T-helper 1 cell treated with Interleukin-12 subunit alpha and Interleukin-12 subunit beta and Interleukin-4 antibody, amounts not matched to agents 30 ng/mL and 1 ng/mL, for 36 hours (primary cell): ENCODE results near the gene TMEM120B. TPM values are rescaled to one million over a fixed set of nuclear protein-coding genes. Genes with fewer than 3 reads are reported as not detected.

Experiments
- intact Hi-C: fragments of 100-400 bp; cut with micrococcal nuclease; formaldehyde crosslinking; loops from one replicate; pipeline ENCODE4 v1.15.1; 2024
- total RNA-seq: library from RNA; stranded (reverse); gene quantifications from 2 replicates; pipeline ENCODE4 v1.2.3, GENCODE V29; 2022

TMEM120B gene
- total RNA-seq, 1 donor from 2014 or later: 9.2 TPM

- intact Hi-C loops: loop anchor here (1.0 kb wide), 6 partner anchors 10 to 115 kb away; partner anchors contain the start of gene PSMD9
These were observed 99.8 kb downstream of the TMEM120B start for GRCh38 chr12:121812320-121812871.

DNA sequence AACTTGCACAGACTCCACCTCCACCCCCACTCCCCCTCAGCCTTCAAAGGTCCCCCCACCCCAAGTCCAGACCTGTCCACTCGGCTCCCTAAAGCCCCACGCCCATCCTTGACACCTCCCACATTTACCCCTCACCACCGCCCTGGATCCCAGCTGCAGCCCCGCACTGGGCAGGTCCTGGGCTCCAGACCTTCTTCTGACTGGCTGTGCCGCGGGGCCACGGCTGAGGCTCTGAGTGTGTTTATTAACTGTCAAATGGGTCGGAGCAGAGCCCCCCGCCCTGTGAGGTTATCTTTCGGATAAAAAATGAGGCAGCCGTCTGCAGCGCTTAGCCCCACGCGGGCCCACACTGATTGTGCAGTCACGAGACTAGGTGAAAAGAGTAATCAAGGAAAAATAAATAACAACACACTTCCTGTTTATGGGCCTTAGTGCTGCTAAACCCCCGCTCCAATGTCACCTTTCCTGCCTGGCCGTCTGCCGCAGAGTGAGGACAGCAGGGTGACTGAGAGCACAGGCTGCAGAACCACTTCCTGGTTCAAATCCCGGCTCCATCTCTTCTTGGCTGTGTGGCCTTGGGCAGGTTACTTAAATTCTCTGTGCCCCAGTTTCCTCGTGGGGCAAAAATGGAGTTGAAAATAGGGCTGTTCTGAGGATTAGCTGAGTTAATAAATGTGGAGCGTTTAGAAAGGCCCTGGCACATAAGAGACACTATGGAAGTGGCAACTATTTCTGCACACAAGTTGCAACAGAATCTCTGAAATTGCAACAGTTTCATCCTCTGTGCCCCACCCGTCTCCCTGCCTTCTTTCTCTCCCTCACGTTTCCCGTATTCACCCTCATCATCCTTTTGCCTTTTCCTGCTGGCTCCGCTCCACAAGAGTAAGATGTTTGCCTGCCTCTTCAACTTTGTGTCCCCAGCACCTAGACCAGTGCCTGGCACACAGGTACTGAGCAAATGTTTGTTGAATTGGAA lies 100.7 kb downstream of the TMEM120B start:
- intact Hi-C loops: loop anchor here (1.0 kb wide), 6 partner anchors 11 to 116 kb away; partner anchors contain the start of gene PSMD9

DNA sequence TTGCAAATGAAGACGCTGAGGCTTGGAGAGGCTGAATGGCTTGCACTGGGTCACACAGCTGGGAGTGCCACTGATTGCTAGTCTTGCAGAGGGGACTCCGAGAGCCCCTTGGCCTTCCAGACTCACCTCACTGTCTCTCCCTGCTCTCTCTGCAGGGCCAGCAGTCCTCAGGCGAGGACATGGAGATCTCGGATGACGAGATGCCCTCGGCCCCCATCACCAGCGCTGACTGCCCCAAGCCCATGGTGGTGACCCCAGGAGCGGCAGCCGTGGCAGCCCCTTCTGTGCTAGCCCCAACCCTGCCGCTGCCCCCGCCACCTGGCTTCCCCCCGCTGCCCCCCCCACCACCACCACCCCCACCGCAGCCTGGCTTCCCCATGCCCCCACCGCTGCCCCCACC lies 101.4 kb downstream of the TMEM120B start:
- intact Hi-C loops: no loop called here

GRCh38 chr12:121814429-121815119 lies 102.0 kb downstream of the TMEM120B start:
- intact Hi-C loops: no loop called here

DNA sequence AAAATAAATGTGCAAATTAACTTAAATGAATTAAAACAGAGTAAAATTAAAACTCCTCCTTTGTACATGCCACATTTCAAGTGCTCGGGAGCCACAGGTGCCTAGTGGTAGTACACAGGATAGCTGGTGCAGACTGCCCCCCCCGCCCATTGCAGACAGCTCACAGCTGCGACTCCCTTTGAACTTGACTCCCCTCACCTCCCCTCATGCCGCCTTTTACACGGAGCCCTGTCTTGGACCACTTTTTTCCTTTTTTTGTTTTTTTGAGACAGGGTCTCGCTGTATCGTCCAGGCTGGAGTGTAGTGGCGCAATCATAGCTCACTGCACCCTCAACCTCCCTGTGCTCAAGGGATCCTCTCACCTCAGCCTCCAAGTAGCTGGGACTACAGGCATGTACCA lies 102.7 kb downstream of the TMEM120B start:
- intact Hi-C loops: no loop called here

- intact Hi-C loops: no loop called here
These were observed 104.5 kb downstream of the TMEM120B start for GRCh38 chr12:121816925-121817647.

- intact Hi-C loops: no loop called here
These were observed 105.1 kb downstream of the TMEM120B start for GRCh38 chr12:121817648-121818043.

DNA sequence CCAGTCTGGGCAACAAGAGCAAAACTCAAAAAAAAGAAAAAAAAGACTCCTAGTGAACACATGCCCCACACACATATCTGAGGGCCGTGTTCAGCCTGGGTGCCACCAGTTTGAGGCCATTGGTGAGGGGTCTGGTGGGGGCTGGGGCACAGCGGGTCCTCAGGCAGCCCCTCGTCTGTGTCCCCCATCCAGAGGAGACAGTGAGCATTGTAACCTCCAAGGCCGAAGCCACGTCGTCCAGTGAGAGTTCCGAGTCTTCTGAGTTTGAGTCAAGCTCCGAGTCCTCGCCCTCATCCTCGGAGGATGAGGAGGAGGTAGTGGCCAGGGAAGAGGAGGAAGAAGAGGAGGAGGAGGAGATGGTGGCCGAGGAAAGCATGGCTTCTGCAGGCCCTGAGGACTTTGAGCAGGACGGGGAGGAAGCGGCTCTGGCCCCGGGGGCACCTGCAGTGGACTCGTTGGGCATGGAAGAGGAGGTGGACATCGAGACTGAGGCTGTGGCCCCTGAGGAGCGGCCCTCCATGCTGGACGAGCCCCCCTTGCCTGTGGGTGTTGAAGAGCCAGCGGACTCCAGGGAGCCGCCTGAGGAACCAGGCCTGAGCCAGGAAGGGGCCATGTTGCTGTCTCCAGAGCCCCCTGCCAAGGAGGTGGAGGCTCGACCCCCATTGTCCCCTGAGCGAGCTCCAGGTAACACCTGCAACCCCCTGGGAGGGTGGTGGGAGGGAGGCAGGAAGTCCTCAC lies 106.8 kb downstream of the TMEM120B start:
- intact Hi-C loops: no loop called here

DNA sequence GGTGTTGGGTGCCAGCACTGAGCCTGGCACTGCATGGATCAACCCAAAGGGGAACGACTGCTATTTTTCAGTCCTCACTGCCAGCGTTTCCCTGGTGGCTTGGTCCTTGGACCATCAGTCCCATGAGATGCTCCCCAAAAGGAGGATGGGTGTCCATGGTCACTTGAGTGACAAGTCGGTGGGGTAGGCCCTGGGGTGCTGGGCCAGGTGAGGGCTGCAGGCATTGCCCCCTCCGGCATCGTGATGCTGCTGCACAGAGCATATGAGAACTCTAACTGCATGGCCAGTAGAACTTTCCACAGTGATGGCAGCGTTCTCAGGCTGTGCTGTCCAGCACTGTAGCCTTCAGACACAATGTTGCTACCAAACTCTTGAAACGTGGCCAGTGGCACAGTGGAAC lies 107.5 kb downstream of the TMEM120B start:
- intact Hi-C loops: no loop called here

GRCh38 chr12:121822393-121823100 lies 110.0 kb downstream of the TMEM120B start:
- intact Hi-C loops: no loop called here

DNA sequence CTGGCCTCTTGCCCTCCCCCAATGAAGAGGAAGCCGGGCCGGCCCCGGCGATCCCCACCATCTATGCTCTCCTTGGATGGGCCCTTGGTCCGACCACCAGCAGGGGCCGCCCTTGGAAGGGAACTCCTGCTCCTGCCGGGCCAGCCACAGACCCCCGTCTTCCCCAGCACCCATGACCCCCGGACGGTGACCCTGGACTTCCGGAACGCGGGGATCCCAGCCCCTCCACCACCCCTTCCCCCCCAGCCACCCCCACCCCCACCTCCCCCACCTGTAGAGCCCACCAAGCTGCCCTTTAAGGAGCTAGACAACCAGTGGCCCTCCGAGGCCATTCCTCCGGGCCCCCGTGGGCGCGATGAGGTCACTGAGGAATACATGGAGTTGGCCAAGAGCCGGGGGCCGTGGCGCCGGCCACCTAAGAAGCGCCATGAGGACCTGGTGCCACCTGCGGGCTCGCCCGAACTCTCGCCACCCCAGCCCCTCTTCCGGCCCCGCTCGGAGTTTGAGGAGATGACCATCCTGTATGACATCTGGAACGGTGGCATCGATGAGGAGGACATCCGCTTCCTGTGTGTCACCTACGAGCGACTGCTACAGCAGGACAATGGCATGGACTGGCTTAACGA lies 110.7 kb downstream of the TMEM120B start:
- intact Hi-C loops: no loop called here

DNA sequence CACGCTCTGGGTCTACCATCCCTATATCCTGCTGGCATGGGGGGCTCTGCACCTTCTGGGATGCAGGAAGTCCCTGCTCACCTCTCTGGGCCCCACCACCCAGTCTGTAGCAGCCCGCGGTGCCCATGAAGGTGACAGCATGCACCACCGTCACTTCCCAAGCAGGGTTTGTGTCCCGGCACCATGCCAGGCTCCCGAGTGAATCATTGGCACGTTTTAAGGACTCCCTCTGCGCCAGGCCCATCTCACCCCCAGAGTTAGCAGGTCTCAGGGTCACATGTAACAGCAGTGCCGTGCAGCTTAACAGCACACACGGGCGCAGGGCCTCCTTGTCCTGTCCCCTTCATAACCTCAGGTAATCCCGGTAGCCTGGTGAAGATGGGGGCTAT lies 111.2 kb downstream of the TMEM120B start:
- intact Hi-C loops: no loop called here

GRCh38 chr12:121825041-121825523 lies 112.5 kb downstream of the TMEM120B start:
- intact Hi-C loops: no loop called here

DNA sequence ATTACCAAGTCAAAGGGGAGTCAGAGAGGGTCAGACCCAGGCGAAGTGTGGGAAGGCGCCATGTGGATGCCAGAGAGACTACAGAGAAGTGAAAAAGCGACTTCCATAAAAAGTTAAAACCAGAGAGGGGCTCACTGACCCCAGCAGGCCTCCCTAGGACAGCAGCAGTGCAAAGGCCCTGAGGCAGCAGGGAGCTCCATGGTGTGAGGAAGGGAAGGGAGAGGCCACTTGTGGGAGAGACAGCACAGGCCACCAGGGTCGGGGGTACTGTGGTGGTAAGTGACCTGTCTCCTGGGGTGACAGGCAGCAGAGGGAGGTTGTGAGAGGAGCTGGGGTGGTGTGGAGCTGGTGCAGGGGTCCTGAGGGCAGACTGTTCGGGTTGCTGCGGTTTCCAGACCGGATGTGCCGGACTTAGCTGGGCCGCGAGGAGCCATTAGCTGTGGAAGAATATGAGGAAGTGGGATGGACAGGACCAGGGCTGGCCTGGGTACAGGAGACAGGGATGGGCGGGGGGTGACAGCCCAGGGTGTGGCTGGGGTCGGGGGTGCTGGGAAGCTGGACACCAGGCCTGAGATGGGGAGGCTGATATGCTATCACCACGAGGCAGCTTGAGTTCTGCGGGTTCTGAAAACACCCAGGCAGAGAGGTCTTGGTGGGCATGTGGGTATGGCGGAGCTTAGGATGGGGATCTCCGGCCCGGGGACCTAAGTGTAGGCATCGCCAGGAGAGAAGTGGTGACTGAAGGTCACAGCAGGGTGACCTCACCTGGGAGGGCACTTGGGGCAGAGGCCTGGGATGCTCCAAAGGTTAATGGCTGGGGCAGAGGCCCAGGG lies 114.0 kb downstream of the TMEM120B start:
- intact Hi-C loops: no loop called here

DNA sequence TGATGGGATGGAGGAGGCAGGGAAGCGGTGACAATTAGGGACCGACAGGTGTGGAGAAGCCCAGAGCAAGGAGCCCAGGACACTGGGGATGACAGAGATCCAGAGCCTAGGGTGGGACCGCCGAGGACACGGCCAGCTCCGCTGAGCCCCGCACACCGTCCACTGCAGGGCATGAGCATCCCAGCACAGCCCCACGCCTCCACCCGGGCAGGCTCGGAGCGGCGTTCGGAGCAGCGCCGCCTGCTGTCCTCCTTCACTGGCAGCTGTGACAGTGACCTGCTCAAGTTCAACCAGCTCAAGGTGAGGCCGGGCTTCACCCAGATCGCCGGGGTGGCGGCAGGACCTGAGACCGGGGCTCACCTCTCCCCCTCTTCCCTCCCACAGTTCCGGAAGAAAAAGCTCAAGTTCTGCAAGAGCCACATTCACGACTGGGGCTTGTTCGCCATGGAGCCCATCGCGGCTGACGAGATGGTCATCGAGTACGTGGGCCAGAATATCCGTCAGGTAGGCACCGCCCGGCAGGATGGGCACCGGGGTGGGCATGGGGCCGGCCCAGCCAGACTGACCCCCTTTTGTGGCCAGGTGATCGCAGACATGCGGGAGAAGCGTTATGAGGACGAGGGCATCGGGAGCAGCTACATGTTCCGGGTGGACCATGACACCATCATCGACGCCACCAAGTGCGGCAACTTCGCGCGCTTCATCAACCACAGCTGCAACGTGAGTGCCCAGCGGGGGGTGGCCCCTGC lies 115.0 kb downstream of the TMEM120B start:
- intact Hi-C loops: no loop called here

- intact Hi-C loops: no loop called here
These were observed 115.8 kb downstream of the TMEM120B start for GRCh38 chr12:121828306-121828705.

DNA sequence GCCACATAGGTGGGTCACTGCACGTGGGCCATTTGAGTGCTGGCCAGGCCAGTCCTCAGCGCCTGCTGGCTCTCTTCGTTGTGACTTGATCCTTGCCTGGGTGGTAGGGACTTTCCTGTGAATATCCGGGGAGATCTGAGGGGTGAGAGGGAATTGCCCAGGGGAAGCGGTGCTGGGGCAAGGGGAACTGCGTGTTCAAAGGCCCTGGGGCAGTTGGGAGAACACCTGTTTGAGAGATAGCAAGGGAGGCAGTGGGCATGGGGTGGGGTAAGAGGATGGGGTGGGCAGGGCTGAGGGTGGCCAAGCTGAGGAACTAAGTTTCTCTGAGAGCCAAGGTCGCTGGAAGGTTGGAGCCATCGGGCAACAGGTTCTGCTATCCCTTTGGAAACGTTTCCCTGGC lies 116.3 kb downstream of the TMEM120B start:
- intact Hi-C loops: no loop called here
